HG03135 (cell line): ENCODE measurements around the gene PPTC7.
"Not testable (repeated sequence)": the region's sequence is repeated elsewhere in the genome, so short reads cannot be mapped to it uniquely, and the experiment has no call there.

ENCODE experiments used
- ATAC-seq: cut with Tn5 transposase; IDR thresholded peaks from one replicate; pipeline ENCODE4 v1.9.1; 2021; ENCODE audit warnings: mild to moderate bottlenecking, moderate library complexity; ENCODE audit not compliant: unreplicated experiment

The PPTC7 gene

DNA sequence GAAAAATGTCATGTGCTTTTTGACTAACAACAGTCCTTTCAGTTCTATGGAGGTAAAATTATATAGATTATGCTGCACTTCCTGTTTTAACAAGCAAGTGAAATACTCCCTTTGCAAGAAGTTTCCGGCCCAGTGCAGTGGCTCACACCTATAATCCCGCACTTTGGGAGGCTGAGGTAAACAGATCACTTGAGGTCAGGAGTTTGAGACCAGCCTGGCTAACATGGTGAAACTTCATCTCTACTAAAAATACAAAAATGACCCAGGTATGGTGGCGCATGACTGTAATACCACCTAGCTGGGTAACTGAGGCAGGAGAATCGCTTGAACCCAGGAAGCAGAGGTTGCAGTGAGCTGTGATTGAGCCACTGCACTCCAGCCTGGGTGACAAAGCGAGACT, 20.7 kb downstream of the PPTC7 start:
- ATAC-seq, result not testable (repeated sequence)

DNA sequence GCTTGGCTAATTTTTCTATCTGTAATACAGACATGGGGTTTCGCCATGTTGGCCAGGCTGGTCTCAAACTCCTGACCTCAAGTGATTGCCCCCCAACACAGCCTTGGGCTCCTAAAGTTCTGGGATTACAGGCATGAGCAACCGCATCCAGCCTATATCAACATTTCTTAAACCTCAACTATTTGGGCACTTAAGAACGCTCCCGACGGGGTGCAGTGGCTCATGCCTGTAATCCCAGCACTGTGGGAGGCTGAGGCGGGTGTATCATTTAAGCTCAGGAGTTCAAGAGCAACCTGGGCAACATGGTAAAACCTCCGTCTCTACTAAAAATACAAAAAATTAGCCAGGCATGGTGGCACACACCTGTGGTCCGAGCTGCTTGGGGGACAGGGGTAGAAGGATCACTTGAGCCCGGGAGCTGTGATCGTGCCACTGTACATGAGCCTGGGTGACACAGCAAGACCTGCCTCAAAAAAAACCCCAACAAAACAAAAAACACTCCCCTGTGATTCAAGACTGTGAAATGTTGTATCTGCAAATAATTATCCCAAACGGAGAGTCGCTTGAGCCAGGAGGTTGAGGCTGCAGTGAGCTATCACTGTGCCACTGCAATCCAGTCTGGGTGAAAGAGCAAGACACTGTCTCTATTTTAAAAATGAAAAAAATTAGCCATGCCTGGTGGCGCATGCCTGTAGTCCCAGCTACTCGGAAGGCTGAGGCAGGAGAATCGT, 21.5 kb downstream of the PPTC7 start:
- ATAC-seq, result no peak

DNA sequence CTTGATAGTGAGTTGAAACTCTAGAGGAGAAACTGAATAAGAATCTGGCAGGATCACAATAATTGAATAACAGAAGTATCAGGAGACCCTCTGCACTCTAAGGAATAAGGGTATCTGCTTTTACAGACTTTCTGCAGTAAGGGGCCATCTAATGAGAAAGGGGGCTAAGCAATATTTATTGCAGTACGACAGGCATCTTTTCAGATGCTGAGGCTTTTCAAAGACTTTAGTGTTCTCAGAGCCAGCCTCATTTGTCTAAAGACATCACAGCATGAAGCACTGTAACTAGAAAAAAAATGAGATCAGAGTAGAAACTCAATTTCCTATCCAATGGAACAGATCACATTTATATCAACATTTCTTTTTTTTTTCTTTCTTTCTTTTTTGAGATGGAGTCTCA, 22.2 kb downstream of the PPTC7 start:
- no peak for ATAC-seq

- no peak for ATAC-seq
Measured at GRCh38 chr12:110560048-110560447, 23.1 kb downstream of the PPTC7 start.

DNA sequence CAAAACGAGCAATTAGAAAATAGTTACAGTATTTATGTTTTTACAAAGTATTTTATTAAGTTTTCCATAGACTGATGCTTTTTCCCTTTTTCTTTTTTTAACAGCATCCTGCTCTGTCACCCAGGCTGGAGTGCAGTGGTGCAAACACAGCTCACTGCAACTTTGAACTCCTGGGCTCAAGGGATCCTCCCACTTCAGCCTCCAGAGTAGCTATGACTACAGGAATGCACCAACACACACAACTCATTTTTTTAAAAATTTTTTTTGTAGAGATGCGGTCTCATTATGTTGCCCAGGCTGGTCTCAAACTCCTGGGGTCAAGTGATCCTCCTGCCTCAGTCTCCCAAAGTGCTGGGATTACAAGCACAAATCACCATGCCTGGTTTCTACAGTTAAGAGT, 24.2 kb downstream of the PPTC7 start:
- not testable (repeated sequence) for ATAC-seq

DNA sequence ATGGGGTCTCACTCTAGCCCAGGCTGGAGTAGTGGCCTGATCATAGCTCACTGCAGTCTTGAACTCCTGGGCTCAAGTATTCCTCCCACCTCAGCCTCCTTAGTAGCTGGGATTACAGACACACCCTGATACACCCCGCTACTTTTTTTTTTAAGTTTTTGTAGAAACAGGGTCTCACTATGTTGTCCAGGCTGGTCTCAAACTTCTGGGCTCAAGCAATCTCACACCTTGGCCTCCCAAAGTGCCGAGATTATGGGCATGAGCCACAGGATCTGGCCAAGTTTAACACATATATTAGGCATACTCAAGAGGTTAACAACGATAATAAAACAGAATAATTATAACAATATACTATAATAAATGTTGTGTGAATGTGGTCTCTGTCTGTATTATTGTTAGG, 25.8 kb downstream of the PPTC7 start:
- ATAC-seq, result no peak

GRCh38 chr12:110556705-110557104, 26.4 kb downstream of the PPTC7 start:
- ATAC-seq, result no peak

DNA sequence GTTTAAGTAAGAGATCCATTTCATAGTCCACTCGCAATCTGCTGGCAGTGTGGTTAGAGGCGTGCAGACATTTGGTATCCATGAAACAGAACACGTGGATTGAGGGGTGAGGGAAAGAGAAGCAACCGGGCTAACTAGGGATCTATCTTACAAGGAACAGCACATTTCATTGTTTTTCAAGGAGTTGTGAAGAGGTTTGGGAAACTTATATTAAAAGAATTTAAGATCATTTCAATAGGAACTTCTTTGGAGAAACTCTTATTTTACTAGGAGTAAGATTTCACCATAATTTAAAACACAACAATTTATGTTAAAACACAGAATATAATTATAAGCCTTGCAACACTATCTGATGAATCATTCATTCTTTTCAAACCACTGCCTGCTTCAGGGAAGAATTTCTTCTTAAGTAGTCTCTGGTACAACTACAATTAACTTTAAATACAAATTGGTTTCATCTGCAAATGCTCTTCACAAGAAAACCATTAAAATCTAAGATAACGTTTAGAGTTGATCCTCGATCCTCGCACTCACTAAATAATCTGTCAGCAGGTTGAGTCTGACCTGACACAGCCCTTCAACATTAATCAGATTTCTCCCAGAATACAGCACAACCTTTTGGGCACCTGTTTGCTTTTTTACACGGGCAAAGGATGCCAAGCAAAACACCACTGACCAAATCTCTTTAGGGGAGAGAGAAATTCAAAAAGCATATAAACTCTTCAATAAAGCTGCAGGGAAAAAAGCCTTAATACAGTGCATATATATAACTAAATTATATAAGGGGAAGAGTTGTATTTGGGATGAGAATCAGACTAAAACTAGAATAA, 27.3 kb downstream of the PPTC7 start:
- no peak for ATAC-seq

DNA sequence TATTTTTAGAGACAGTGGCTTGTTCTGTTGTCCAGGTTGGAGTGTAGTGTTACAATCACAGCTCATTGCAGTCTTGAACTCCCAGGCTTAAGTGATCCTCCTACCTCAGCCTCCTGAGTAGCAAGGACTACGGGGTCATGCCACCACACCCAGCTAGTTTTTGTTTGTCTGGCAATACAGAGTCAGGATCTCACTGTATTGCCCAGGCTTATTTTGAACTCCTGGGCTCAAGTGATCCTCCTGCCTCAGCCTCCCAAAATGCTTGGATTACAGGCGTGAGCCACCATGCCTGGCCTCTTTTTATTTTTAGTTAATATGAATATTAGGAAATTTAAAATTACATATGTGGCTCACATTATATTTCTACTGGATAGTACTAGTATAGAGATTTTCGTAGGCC, 28.9 kb downstream of the PPTC7 start:
- no peak for ATAC-seq

- ATAC-seq, result no peak
Measured at GRCh38 chr12:110550981-110551380, 32.1 kb downstream of the PPTC7 start.

GRCh38 chr12:110549716-110550115, 33.4 kb downstream of the PPTC7 start:
- ATAC-seq, result no peak

- no peak for ATAC-seq
Measured at GRCh38 chr12:110548678-110549077, 34.4 kb downstream of the PPTC7 start.

GRCh38 chr12:110547090-110547489, 36.0 kb downstream of the PPTC7 start:
- no peak for ATAC-seq

DNA sequence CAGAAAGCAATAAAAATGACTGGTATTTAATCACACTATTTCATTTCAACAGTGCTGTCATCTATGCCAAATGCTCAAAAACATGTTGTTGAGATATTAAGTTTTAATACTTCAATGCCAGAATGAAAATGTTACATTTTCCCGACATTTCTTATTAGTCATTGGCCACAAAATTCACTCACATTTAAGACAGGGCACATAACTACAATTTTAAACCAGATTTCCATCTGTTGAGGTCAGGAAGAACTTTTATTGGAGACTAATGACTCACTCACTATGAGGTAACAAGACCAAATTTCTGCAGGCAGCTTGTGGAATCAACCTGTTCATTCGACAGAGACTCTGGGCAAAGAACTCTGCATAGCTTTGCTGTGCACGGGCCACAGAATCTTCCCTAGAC, 36.8 kb downstream of the PPTC7 start:
- no peak for ATAC-seq

DNA sequence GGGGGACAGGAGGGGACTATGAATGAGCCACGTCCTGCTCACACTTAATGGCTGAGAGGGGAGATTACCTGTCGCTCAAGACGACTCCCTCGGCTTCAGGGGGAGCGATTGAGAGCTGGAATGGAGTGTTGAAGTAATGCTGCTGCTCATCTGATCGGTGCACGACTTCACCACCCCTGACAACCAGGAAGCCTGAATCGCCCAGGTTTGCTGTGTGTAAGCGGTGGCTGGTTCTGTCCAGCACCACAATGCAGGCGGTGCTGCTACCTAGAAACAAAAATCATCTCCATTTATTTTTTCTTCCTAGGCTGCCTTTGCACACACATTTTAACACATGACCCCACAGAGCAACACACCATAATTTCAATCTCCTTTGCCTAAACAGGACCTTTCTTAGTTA, 37.3 kb downstream of the PPTC7 start:
- no peak for ATAC-seq

DNA sequence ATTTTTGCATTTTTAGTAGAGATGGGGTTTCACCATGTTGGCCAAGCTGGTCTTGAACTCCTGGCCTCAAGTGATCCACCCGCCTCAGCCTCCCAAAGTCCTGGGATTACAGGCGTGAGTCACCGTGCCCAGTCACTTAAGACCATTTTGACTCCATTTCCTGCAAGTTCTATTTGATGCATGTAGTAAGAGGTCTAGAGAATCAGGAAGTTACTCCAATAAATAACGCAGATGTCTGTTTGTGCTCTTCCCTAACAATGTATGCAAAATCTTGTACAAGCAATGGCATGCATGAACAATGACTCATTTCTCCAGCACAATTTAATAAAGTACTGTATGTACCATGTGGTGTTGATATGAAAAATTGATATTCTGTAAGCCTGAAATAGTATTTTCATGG, 37.9 kb downstream of the PPTC7 start:
- not testable (repeated sequence) for ATAC-seq

- ATAC-seq, result no peak
Measured at GRCh38 chr12:110543965-110544364, 39.2 kb downstream of the PPTC7 start.

GRCh38 chr12:110543252-110543959, 39.7 kb downstream of the PPTC7 start:
- ATAC-seq, result no peak

DNA sequence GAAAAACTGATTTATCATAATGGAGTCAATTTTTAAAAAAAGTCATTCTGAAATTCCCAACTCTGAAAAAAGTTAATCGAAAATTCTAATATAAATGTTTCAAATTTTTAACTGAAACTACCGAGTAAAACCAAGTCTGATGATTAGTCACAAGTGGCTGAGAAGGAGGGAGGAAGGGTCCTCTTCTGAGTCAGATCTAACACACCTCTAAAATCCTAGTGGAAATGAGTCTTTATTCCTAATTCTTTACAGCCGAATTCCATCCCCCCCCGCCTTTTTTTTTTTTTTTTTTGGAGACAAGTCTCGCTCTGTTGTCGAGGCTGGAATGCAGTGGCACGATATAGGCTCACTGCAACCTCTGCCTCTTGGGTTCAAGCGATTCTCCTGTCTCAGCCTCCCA, 43.1 kb downstream of the PPTC7 start:
- ATAC-seq, result no peak

DNA sequence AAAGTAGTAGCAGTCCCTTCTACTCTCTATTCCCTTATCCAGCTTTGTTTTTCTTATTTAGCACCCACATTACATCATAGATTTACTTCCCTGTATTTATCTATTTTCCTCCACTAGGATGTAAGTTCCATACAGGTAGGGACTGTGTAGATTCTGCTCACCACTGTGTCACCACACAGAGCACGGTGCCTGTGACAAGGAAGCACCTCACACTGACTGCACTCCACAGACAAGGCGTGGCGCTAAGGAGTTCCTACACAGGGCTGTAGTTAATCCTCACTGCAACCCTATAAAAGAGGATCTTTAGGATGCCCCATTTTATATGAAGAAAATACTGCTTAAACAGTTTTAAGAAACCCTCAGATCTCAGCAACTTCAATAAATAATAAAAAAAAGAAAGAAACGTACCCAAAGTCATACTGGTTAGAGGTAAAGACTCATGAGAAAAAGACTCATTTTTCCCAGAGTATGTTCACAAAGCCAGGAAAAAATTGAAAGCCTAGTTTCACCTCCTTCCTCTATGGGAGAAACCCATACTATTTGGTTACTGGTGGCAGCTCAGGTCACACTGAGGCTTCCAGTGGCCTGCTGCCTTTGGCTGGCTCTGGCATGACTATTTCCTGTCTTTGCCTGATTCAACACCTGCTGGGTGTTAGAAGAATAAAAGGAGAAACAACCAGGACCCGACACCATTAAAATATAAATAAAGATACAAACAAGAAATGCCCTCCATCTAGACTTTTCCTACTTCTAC, 44.1 kb downstream of the PPTC7 start:
- ATAC-seq, result no peak
